Activated CD4-positive, alpha-beta T cell treated with anti-CD3 and anti-CD28 coated beads for 36 hours (primary cell): ENCODE data around the gene CCT7. TPM values are rescaled to one million over a fixed set of nuclear protein-coding genes. Genes with fewer than 3 reads are reported as not detected.

Experiments used
- ATAC-seq: fragments of 200-7000 bp; cut with Tn5 transposase; one replicate; pipeline ENCODE4 v1.10.0; 2021; ENCODE audit warnings: mild to moderate bottlenecking, moderate library complexity
- CTCF ChIA-PET: fragments of 350-600 bp; sonication (Branson Sonifier 250); formaldehyde crosslinking; loops from one replicate; lab custom pipeline; 2021; ENCODE audit warnings: antibody characterized with exemption; lab: Charles Lee
- POLR2A ChIA-PET: fragments of 350-600 bp; sonication (Branson Sonifier 250); formaldehyde crosslinking; loops from one replicate; lab custom pipeline; 2021; ENCODE audit warnings: antibody characterized with exemption, inconsistent platforms; lab: Charles Lee
- DNase-seq: peaks from one replicate; pipeline ENCODE4 v3.0.0-alpha.2; 2020
- H3K27ac Mint-ChIP-seq: one replicate; pipeline ENCODE4 v1.8.0; 2021; ENCODE audit warnings: mixed read lengths
- H3K27me3 Mint-ChIP-seq: one replicate; pipeline ENCODE4 v1.8.0; 2021; ENCODE audit warnings: mixed read lengths
- H3K36me3 Mint-ChIP-seq: one replicate; pipeline ENCODE4 v1.8.0; 2021; ENCODE audit warnings: low read depth, mixed read lengths
- H3K4me1 Mint-ChIP-seq: one replicate; pipeline ENCODE4 v1.8.0; 2021; ENCODE audit warnings: mixed read lengths
- H3K4me3 Mint-ChIP-seq: one replicate; pipeline ENCODE4 v1.8.0; 2021; ENCODE audit warnings: mild to moderate bottlenecking, moderate library complexity, mixed read lengths
- H3K9me3 Mint-ChIP-seq: one replicate; pipeline ENCODE4 v1.8.0; 2021; ENCODE audit warnings: low read depth, mixed read lengths
- intact Hi-C, 2 experiments: fragments of 100-400 bp; cut with DNase I in 1 of 2; cut with micrococcal nuclease in 1 of 2; formaldehyde crosslinking; loops; one replicate each; pipeline versions ENCODE4 v1.14.2 to v1.15.1; 2022 to 2024; cut with DNase I, micrococcal nuclease
- total RNA-seq, 2 experiments: library from RNA; stranded (reverse); gene quantifications; one replicate each; pipeline ENCODE4 v1.2.3, GENCODE V29; 2021

The CCT7 gene
- total RNA-seq, 2 experiments from 2014 or later = 637 to 774 TPM

DNA sequence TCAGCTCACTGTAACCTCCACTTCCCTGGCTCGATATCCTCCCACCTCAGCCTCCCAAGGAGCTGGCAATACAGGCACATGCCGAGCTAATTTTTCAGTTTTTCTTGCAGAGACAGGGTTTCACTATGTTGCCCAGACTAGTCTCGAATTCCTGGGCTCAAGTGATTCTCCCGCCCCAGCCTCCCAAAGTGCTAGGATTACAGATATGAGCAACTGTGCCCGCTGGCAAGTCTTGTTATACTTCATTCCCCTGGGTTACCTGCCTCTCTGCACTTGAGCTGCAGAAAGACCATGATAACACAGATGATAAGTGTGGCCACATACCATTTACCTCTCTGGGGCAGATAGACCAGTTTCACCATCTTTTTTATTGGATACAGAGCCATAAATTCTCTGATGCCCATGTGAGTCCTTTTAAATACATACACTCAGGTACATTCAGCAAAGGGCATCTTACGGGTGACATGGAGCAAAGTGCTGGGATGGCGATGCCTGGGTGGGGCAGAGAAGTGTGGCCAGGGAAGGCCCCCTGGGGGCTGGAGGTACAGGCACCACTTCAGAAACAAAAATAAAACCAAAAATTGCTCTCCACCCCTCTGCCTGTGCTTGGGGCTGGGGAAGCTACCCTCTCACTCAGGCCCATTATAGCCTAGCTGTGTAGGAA, 20.4 kb downstream of the CCT7 start:
- intact Hi-C loops = no loop called here
- Mint-ChIP-seq H3K4me1 (no peaks in the 10 kb centered on the region), H3K9me3 (no peaks in the 10 kb centered on the region), H3K27ac (no peak overlapping the region), H3K27me3 (no peaks in the 10 kb centered on the region), H3K4me3 (no peak overlapping the region), H3K36me3 (peaks cover 32% of the 10 kb centered on the region)
- DNase-seq = no peak
- CTCF ChIA-PET = no interaction called here
- POLR2A ChIA-PET = interaction anchor here (1.6 kb wide), 1 partner anchor 9 kb away, joined by 5 read pairs; no protein-coding TSS in a partner anchor
- ATAC-seq = no peak

DNA sequence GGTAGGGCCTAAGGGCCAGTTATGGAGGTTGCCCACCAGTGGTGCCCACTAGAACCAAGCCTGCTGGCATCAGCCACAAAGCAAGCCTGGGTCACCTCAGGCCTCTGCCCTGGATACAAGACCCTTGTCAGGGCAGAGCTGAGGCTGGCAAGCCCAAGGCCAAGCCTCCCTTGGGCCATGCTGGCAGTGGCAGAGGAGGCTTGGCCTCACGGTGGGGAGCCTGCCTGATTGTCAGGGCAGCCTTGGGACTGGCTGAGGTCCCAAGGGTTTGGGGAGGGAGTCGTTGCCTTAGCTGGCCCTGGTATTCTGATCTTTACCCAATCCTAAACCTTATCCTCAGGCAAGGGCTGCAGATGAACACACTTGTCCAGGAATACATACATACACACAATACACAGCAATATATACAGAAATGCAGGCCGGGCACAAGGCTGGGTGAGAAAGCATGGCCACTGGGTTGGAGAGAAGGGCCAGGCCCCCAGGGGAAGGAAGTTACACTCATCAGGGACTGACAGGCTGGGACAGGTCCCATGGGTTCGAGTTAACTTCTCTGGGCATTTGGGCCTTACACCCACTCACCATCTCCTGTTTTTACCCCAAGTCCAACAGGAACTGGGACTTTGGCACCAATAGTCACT, 21.0 kb downstream of the CCT7 start:
- H3K36me3 Mint-ChIP-seq = peaks cover 29% of the 10 kb centered on the region
- CTCF ChIA-PET = no interaction called here
- H3K27ac Mint-ChIP-seq = peak overlapping the region; percentile 47

DNA sequence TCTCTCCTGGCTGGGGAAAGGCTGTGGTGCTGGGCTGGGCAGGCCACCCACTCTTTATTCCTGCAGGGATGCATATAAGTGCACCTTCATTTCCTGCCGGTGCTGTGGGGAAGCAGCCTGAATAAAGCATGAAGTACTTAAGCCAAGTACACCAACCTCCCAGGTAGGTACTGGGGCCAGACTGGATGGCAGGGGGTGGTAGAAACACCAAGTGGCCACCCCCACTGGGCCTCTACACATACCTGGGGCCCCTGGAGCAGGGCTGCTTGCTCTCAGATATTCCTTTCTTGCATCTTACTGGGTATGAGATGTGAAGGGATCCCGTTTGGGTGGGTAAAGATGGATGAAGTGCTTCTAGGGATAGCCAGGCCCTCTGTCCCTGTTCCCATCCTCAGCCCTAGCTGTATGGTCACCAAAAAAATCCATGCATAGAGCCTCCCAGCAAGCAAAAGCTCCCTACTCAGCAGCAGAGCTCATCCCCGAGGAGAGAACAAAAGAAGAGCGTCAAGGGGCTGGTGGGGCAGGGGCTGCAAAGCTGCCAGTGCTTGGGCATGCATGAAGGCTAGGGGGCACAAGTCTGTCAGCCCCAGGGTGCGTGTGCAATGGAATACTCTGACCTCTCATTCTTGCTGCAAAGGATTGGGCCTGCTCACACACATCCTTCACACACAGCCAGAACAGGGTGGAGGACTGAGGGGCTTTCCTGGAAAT, 22.0 kb downstream of the CCT7 start:
- H3K9me3 Mint-ChIP-seq = no peaks in the 10 kb centered on the region
- DNase-seq (no peak), ATAC-seq (no peak)
- H3K4me3 Mint-ChIP-seq = no peak overlapping the region
- no peaks in the 10 kb centered on the region for H3K27me3 Mint-ChIP-seq
- no peaks in the 10 kb centered on the region for H3K4me1 Mint-ChIP-seq
- ChIA-PET CTCF (interaction anchor here (0.5 to 1.0 kb wide), 2 partner anchors 11 to 264 kb away, joined by 3 read pairs; no protein-coding TSS in a partner anchor), POLR2A (interaction anchor here (0.7 kb wide), 1 partner anchor 165 kb away, joined by 3 read pairs; no protein-coding TSS in a partner anchor)
- H3K27ac Mint-ChIP-seq = no peak overlapping the region
- intact Hi-C loops = no loop called here
- peaks cover 20% of the 10 kb centered on the region for H3K36me3 Mint-ChIP-seq

More for the DNA sequence above, 21.0 kb downstream of the CCT7 start:
- H3K9me3 Mint-ChIP-seq = no peaks in the 10 kb centered on the region
- H3K4me1 Mint-ChIP-seq = no peaks in the 10 kb centered on the region
- DNase-seq (no peak), ATAC-seq (no peak)
- intact Hi-C loops = no loop called here
- no peaks in the 10 kb centered on the region for H3K27me3 Mint-ChIP-seq
- POLR2A ChIA-PET = interaction anchor here (1.6 kb wide), 1 partner anchor 10 kb away, joined by 5 read pairs; no protein-coding TSS in a partner anchor
- no peak overlapping the region for H3K4me3 Mint-ChIP-seq

DNA sequence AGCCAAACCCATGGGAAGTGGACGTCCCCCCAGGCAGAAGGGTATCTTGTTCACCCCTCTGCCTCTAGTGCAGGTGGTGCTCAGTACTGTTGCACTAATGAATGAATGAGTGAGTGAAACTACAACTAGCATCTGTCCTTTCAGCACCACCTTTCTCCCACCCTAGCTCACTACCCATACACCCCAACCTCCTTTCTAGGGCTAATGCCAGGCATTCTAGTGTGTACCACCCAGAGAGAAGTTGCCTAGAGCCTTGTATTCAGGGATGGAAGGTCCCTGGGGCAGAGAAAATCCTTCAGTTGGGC, 22.5 kb downstream of the CCT7 start:
- ATAC-seq = no peak
- POLR2A ChIA-PET = interaction anchor here (0.7 kb wide), 1 partner anchor 165 kb away, joined by 3 read pairs; no protein-coding TSS in a partner anchor
- intact Hi-C loops = no loop called here
- DNase-seq = no peak
- Mint-ChIP-seq H3K36me3 (peaks cover 15% of the 10 kb centered on the region), H3K4me1 (no peaks in the 10 kb centered on the region), H3K9me3 (no peaks in the 10 kb centered on the region), H3K27me3 (no peaks in the 10 kb centered on the region), H3K4me3 (no peak overlapping the region), H3K27ac (no peak overlapping the region)
- CTCF ChIA-PET = interaction anchor here (0.5 to 1.0 kb wide), 2 partner anchors 12 to 263 kb away, joined by 3 read pairs; no protein-coding TSS in a partner anchor

DNA sequence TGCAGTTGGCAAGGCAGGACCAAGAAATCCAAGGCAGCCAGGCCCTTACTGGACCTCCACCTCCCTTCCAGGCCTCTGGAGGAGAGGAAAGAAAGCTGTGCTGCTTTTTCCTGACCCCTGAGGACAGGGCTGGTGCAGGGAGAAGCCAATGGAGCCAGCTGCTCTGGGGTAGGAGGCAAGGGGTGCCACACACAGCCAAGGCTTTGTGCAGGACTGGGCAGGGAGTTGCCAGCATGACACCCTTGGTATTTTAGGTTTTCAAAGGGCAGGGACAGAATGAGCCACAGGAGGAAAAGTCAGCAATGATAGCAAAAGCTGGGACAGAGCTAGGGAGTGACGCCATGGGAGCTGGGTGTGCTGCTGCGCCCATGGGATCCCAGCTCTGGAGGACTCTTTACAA, 22.9 kb downstream of the CCT7 start:
- intact Hi-C loops = no loop called here
- ChIA-PET POLR2A (no interaction called here), CTCF (interaction anchor here (0.6 to 1.6 kb wide), 3 partner anchors 12 to 283 kb away, joined by 3 to 4 read pairs (median 3); no protein-coding TSS in a partner anchor)
- DNase-seq (no peak), ATAC-seq (no peak)
- no peaks in the 10 kb centered on the region for H3K27me3 Mint-ChIP-seq
- H3K4me3 Mint-ChIP-seq = no peak overlapping the region
- no peaks in the 10 kb centered on the region for H3K9me3 Mint-ChIP-seq
- peaks cover 15% of the 10 kb centered on the region for H3K36me3 Mint-ChIP-seq
- no peak overlapping the region for H3K27ac Mint-ChIP-seq
- no peaks in the 10 kb centered on the region for H3K4me1 Mint-ChIP-seq

DNA sequence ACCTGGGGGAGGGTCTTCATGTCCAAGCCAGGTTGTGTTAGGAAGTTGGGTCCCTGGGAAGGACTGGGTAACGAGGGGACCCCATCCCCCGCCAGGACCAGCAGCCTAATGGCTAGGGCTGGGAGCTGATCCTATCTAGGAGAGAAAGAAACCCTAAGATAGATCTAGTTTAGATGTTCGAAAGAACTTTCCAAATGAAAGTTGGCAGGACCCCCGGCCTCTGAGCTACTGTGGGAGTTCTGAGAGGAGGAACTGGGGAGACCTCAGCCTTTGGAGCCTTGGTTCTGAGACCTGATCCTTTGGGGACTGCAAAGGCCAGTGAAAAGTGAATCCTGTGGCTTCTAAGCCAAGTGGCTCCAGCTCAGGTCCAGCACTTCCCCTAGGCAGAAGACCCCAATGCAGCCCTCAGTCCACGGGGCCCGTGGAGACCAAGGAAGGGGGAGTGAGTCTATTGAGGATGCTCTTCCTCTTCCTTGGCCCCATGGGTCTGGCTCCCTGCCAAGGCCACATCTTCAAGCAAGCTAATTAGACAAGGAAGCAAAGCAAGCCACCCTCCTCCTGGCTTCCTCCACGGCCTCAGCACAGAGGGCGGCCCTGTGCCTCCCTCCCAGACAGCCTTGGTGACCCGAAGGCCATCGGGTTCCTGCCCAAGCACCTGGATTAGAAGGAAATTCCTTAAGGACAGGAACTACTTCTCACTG, 23.5 kb downstream of the CCT7 start:
- H3K27me3 Mint-ChIP-seq = no peaks in the 10 kb centered on the region
- H3K4me3 Mint-ChIP-seq = no peak overlapping the region
- ChIA-PET POLR2A (no interaction called here), CTCF (interaction anchor here (0.6 to 1.6 kb wide), 4 partner anchors 13 to 478 kb away, joined by 3 to 4 read pairs (median 4); no protein-coding TSS in a partner anchor)
- no peak for ATAC-seq
- no peaks in the 10 kb centered on the region for H3K4me1 Mint-ChIP-seq
- intact Hi-C loops = no loop called here
- peaks cover 10% of the 10 kb centered on the region for H3K36me3 Mint-ChIP-seq
- H3K9me3 Mint-ChIP-seq = no peaks in the 10 kb centered on the region
- DNase-seq = peak; percentile 25
- H3K27ac Mint-ChIP-seq = no peak overlapping the region

DNA sequence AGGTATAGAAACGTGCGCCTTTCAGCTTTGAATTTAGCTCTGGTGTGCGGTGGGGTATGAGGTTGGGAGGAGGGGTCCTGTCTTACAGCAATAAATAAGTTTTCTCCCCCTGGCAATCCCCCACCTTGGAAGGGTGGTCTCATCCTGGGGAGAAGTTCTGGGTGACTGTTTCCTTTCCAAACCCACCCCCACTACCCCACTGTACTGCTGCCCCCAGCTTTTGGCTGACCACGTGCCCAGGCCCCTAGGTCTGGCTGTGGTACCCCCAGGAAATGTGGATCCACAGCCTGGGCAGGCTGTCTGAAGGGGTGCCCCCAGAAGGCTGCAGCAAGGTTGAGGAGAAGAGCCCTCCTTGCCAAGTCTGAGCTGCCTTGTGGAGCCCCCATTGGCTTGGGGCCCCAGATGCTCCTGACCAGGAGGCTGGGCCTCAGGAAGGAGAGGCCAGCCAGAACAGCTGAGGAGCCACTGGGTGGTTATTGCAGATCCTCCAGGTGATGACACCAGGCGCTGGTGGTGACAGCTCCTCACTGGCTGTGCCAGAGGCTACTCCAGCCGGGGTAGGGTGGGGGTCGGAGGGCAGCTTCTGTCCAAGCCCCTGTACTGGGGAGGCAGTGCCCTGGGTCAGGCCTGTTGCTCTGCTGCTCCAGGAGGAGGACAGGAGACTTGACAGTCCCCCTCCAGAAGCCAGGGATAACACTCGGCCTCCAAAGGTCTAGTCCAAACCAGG, 24.2 kb downstream of the CCT7 start:
- ChIA-PET CTCF (interaction anchor here (0.6 to 1.6 kb wide), 2 partner anchors 14 to 51 kb away, joined by 4 read pairs; no protein-coding TSS in a partner anchor), POLR2A (no interaction called here)
- intact Hi-C loops = no loop called here
- Mint-ChIP-seq H3K27me3 (no peaks in the 10 kb centered on the region), H3K4me3 (no peak overlapping the region), H3K9me3 (no peaks in the 10 kb centered on the region), H3K4me1 (no peaks in the 10 kb centered on the region), H3K27ac (no peak overlapping the region), H3K36me3 (peaks cover 10% of the 10 kb centered on the region)
- DNase-seq = no peak
- ATAC-seq = no peak

DNA sequence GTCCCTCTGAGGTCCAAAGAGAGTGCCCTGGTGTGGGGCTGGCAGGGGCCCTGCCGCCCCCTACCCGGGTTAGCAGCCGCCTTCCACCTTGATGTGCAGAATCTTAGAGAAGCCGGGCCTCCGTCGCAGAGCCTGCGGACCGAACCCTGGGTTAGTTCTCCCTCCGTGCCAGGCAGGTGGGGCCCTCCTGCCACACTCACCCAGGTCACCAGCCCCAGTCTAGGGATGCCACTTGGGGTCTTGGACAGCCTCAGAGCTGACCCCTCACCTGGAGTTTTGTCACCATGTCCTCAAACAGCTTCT, 24.8 kb downstream of the CCT7 start:
- Mint-ChIP-seq H3K4me1 (no peaks in the 10 kb centered on the region), H3K36me3 (peaks cover 13% of the 10 kb centered on the region), H3K9me3 (no peaks in the 10 kb centered on the region), H3K4me3 (no peak overlapping the region), H3K27ac (no peak overlapping the region), H3K27me3 (no peaks in the 10 kb centered on the region)
- ChIA-PET POLR2A (no interaction called here), CTCF (interaction anchor here (0.6 kb wide), 1 partner anchor 51 kb away, joined by 4 read pairs; no protein-coding TSS in a partner anchor)
- DNase-seq (no peak), ATAC-seq (no peak)
- intact Hi-C loops = no loop called here

DNA sequence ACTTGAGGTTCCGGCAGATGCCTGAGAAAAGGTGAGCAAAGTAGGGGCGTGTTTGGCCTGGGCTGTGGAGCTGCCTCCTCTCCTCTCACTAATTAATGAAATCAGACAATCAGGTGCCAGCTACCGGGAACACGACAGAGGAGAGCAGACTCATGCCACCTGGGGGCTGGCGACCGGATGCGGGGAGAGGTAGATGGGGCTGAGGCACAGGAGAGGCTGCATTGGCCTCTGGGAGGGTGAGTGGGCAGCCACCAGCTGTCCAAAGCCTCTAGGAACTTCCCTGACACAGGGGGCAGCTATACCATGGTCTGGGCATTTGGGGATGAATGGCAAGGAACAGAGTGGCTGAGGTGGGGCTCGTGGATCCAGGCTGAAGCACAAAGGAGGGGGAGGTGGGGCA, 25.2 kb downstream of the CCT7 start:
- H3K27ac Mint-ChIP-seq = no peak overlapping the region
- no peaks in the 10 kb centered on the region for H3K27me3 Mint-ChIP-seq
- DNase-seq (no peak), ATAC-seq (no peak)
- no peaks in the 10 kb centered on the region for H3K9me3 Mint-ChIP-seq
- ChIA-PET CTCF (interaction anchor here (0.5 to 0.6 kb wide), 2 partner anchors 51 to 191 kb away, joined by 4 read pairs; no protein-coding TSS in a partner anchor), POLR2A (interaction anchor here (0.5 kb wide), 1 partner anchor 8 kb away, joined by 3 read pairs; no protein-coding TSS in a partner anchor)
- H3K4me1 Mint-ChIP-seq = no peaks in the 10 kb centered on the region
- no peak overlapping the region for H3K4me3 Mint-ChIP-seq
- intact Hi-C loops = no loop called here
- H3K36me3 Mint-ChIP-seq = peaks cover 14% of the 10 kb centered on the region

DNA sequence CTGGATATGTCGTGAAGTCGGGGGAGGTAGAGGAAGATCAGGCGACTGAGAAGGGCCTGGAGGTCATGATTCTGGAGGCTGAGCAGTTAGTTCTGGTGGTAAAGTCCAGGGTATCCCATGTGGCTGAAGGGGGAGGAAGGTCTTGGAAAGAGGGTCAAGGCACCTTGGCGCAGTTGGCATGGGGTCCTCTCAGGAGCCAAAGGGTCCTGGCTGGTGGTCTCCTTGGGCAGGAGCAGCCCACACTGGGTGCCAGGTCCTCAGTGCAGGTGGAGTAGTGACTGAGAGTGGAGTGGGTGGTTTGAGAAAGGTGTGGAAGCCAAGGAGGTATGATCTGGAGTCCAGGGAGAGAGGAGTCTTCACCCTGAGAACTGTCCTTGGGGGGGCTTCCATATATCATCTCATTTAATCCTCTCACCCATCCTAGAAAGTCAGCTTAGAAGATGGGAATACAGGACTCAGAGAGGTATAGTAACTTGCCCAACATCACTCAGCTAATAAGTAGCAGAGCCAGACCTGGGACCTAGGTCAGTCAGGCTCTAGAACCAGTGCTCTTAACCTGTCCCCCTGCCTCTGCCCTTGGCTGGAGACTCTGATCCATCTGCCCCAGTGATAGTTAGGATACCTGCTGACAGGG, 25.7 kb downstream of the CCT7 start:
- Mint-ChIP-seq H3K4me1 (no peaks in the 10 kb centered on the region), H3K36me3 (peaks cover 13% of the 10 kb centered on the region), H3K27me3 (no peaks in the 10 kb centered on the region), H3K9me3 (no peaks in the 10 kb centered on the region), H3K4me3 (no peak overlapping the region), H3K27ac (no peak overlapping the region)
- intact Hi-C loops = no loop called here
- ATAC-seq (no peak), DNase-seq (no peak)
- POLR2A ChIA-PET = interaction anchor here (0.5 kb wide), 1 partner anchor 9 kb away, joined by 3 read pairs; no protein-coding TSS in a partner anchor
- CTCF ChIA-PET = interaction anchor here (0.5 kb wide), 1 partner anchor 191 kb away, joined by 4 read pairs; no protein-coding TSS in a partner anchor
